A549 (cell line): ENCODE measurements around the gene YBX2. TPM values are rescaled to one million over a fixed set of nuclear protein-coding genes. Genes with fewer than 3 reads are reported as not detected.

ENCODE experiments used
- ATAC-seq, 2 experiments: fragments of 200-7000 bp in 1 of 2; fragments of >200 bp in 1 of 2; cut with Nextera tagmentation in 1 of 2; cut with Tn5 transposase in 1 of 2; 3 replicates each; pipeline versions ENCODE4 v1.8.0 to v1.9.1; 2018 to 2020; ENCODE audit warnings: mild to moderate bottlenecking in 1 of 2, moderate library complexity in 1 of 2
- CTCF ChIA-PET: fragments of 300-600 bp; sonication (Branson Sonifier 250); formaldehyde crosslinking; extraction: SDS; loops from one replicate; lab custom pipeline; 2021; ENCODE audit warnings: antibody characterized with exemption, inconsistent platforms; lab: Yijun Ruan, JAX
- POLR2A ChIA-PET: fragments of 350-600 bp; formaldehyde crosslinking; extraction: SDS; loops from one replicate; lab custom pipeline; 2021; ENCODE audit warnings: antibody characterized with exemption, inconsistent platforms; lab: Yijun Ruan, JAX
- DNase-seq, 2 experiments: peaks; one replicate each; pipeline versions ENCODE4 v3.0.0 to v3.0.0-alpha.2; 2011 to 2016; ENCODE audit warnings: low read depth in 1 of 2, low spot score in 1 of 2
- FAIRE-seq: peaks from 2 replicates; lab custom pipeline; 2011; peaks lifted over from hg19 to GRCh38; lab: Jason Lieb, UNC
- H3K27ac ChIP-seq, 2 experiments: fragments of >200 bp; sonication (Bioruptor Twin); formaldehyde crosslinking; 3 replicates each; pipeline ENCODE4 v1.5.1; 2016 to 2017
- H3K4me1 ChIP-seq: fragments of >200 bp; sonication (Bioruptor Twin); formaldehyde crosslinking; 3 replicates; pipeline ENCODE4 v1.6.1; 2016
- H3K4me2 ChIP-seq: fragments of >200 bp; sonication (Bioruptor Twin); formaldehyde crosslinking; 3 replicates; pipeline ENCODE4 v1.6.1; 2016
- H3K4me3 ChIP-seq: fragments of >200 bp; sonication (Bioruptor Twin); formaldehyde crosslinking; 3 replicates; pipeline ENCODE4 v1.5.1; 2016
- H3K9me3 ChIP-seq: fragments of >200 bp; sonication (Bioruptor Twin); formaldehyde crosslinking; 3 replicates; pipeline ENCODE4 v1.6.1; 2016
- ATOH8 ChIP-seq: fragments of 250-450 bp; sonication (Bioruptor Pico); IDR thresholded peaks from 2 replicates; pipeline ENCODE4 v1.5.0; 2020; ENCODE audit warnings: low read depth, mild to moderate bottlenecking, moderate library complexity
- BHLHE40 ChIP-seq: IDR thresholded peaks from 2 replicates; pipeline ENCODE4 v1.6.1; 2012; ENCODE audit warnings: low read depth, low read length, inconsistent platforms
- CBX8 ChIP-seq: fragments of 200-600 bp; sonication (generic); IDR thresholded peaks from 2 replicates; pipeline ENCODE4 v1.6.1; 2016
- CHD4 ChIP-seq: fragments of 200-600 bp; sonication (generic); IDR thresholded peaks from 2 replicates; pipeline ENCODE4 v1.6.1; 2016; ENCODE audit warnings: antibody characterized with exemption, mild to moderate bottlenecking, borderline replicate concordance
- CTCF ChIP-seq: fragments of >200 bp; sonication (Bioruptor Twin); formaldehyde crosslinking; IDR thresholded peaks from 3 replicates; pipeline ENCODE4 v1.5.1; 2016
- E2F6 ChIP-seq: IDR thresholded peaks from 2 replicates; pipeline ENCODE4 v1.6.1; 2012; ENCODE audit warnings: low read depth, borderline replicate concordance
- EHF ChIP-seq: fragments of 250-450 bp; sonication (Bioruptor Pico); IDR thresholded peaks from 2 replicates; pipeline ENCODE4 v1.5.0; 2020; ENCODE audit warnings: mild to moderate bottlenecking
- EHMT2 ChIP-seq: fragments of 200-600 bp; sonication (generic); IDR thresholded peaks from 2 replicates; pipeline ENCODE4 v1.6.1; 2016; ENCODE audit warnings: antibody characterized with exemption, low read depth, mild to moderate bottlenecking, moderate library complexity
- HMGXB4 ChIP-seq: fragments of 250-450 bp; sonication (Bioruptor Pico); IDR thresholded peaks from 2 replicates; pipeline ENCODE4 v1.5.0; 2021; ENCODE audit warnings: mild to moderate bottlenecking, moderate library complexity, borderline replicate concordance
- JUNB ChIP-seq: fragments of >200 bp; sonication (Bioruptor Twin); formaldehyde crosslinking; IDR thresholded peaks from 2 replicates; pipeline ENCODE4 v1.6.1; 2016
- KDM1A ChIP-seq: fragments of 200-600 bp; sonication (generic); IDR thresholded peaks from 2 replicates; pipeline ENCODE4 v1.6.1; 2016; ENCODE audit warnings: low read depth, mild to moderate bottlenecking
- MAFK ChIP-seq: fragments of 450-650 bp; IDR thresholded peaks from 2 replicates; pipeline ENCODE4 v1.6.1; 2014; ENCODE audit not compliant: partially characterized antibody
- MYC ChIP-seq: IDR thresholded peaks from 2 replicates; pipeline ENCODE4 v1.6.1; 2012; ENCODE audit warnings: mild to moderate bottlenecking, inconsistent platforms, low read length, improper control_type of control experiment, borderline replicate concordance
- NR3C1 ChIP-seq: fragments of >200 bp; sonication (Bioruptor Twin); formaldehyde crosslinking; IDR thresholded peaks from 3 replicates; pipeline ENCODE4 v1.6.1; 2017
- PHF8 ChIP-seq: fragments of 200-600 bp; sonication (generic); IDR thresholded peaks from 2 replicates; pipeline ENCODE4 v1.6.1; 2016; ENCODE audit warnings: low read depth, mild to moderate bottlenecking, antibody characterized with exemption, moderate library complexity, borderline replicate concordance
- POLR2AphosphoS2 ChIP-seq: conservative IDR thresholded peaks from 2 replicates; pipeline ENCODE4 v1.6.1; 2012; ENCODE audit warnings: low read length, improper control_type of control experiment, inconsistent platforms
- RAD21 ChIP-seq, 2 experiments: fragments of >200 bp in 1 of 2; sonication (Bioruptor Twin) in 1 of 2; formaldehyde crosslinking in 1 of 2; IDR thresholded peaks in 1 of 2; conservative IDR thresholded peaks in 1 of 2; 2 replicates in 1 of 2; 3 replicates in 1 of 2; pipeline ENCODE4 v1.6.1; 2012 to 2018; ENCODE audit warnings: inconsistent platforms in 1 of 2
- RARB ChIP-seq: fragments of 250-450 bp; sonication (Bioruptor Pico); IDR thresholded peaks from 2 replicates; pipeline ENCODE4 v1.8.0; 2021; ENCODE audit warnings: mild to moderate bottlenecking, moderate library complexity
- RCOR1 ChIP-seq: fragments of 150-350 bp; IDR thresholded peaks from 2 replicates; pipeline ENCODE4 v1.6.1; 2014; ENCODE audit warnings: antibody characterized with exemption, low read length, low read depth
- RFX5 ChIP-seq: fragments of 450-650 bp; IDR thresholded peaks from 2 replicates; pipeline ENCODE4 v1.7.1; 2014; ENCODE audit warnings: antibody characterized with exemption, mild to moderate bottlenecking, moderate library complexity
- RNF2 ChIP-seq: fragments of 200-600 bp; sonication (generic); IDR thresholded peaks from 2 replicates; pipeline ENCODE4 v1.6.1; 2016; ENCODE audit warnings: low read depth, mild to moderate bottlenecking, antibody characterized with exemption, moderate library complexity, borderline replicate concordance
- SMC3 ChIP-seq: fragments of >200 bp; sonication (Bioruptor Twin); formaldehyde crosslinking; IDR thresholded peaks from 3 replicates; pipeline ENCODE4 v1.6.1; 2018; ENCODE audit warnings: inconsistent platforms
- TFCP2L1 ChIP-seq: fragments of 250-450 bp; sonication (Bioruptor Pico); IDR thresholded peaks from 2 replicates; pipeline ENCODE4 v1.5.0; 2021; ENCODE audit warnings: mild to moderate bottlenecking
- TP53 ChIP-seq: fragments of 250-450 bp; sonication (Bioruptor Pico); IDR thresholded peaks from 2 replicates; pipeline ENCODE4 v1.5.0; 2021; ENCODE audit warnings: mild to moderate bottlenecking, moderate library complexity
- USF2 ChIP-seq: fragments of 450-650 bp; IDR thresholded peaks from 2 replicates; pipeline ENCODE4 v1.6.1; 2014; ENCODE audit warnings: antibody characterized with exemption
- ZC3H11A ChIP-seq: fragments of 450-650 bp; IDR thresholded peaks from 2 replicates; pipeline ENCODE4 v1.6.1; 2014; ENCODE audit warnings: antibody characterized with exemption, mild to moderate bottlenecking
- ZFP36 ChIP-seq: fragments of 450-650 bp; IDR thresholded peaks from 2 replicates; pipeline ENCODE4 v1.6.1; 2014; ENCODE audit warnings: borderline replicate concordance; ENCODE audit not compliant: partially characterized antibody
- ZNF302 ChIP-seq: fragments of 250-450 bp; sonication (Bioruptor Pico); IDR thresholded peaks from 2 replicates; pipeline ENCODE4 v1.9.0; 2021; ENCODE audit warnings: inconsistent platforms, mild to moderate bottlenecking, moderate library complexity
- ZSCAN20 ChIP-seq: fragments of 250-450 bp; sonication (Bioruptor Pico); IDR thresholded peaks from 2 replicates; pipeline ENCODE4 v1.8.0; 2022; ENCODE audit warnings: mild to moderate bottlenecking, moderate library complexity
- WGBS: methylation state at CpG from one replicate; pipeline ENCODE4 v1.1.6; 2017; ENCODE audit errors: missing lambda C conversion rate; 5-methylcytosine and 5-hydroxymethylcytosine counted together
- polyA plus RNA-seq, 4 experiments: library from polyadenylated mRNA; depleted of rRNA in 3 of 4; stranded (reverse); fragments of >200 nt; fragmentation: RNase III in 1 of 4; extraction: RNeasy Plus Mini Kit Qiagen cat#74134 plus additional on column Dnase treatment in 1 of 4; gene quantifications; 2 replicates in 3 of 4; 3 replicates in 1 of 4; pipeline ENCODE4 v1.2.3, GENCODE V29; 2011 to 2017

YBX2 gene
- polyA plus RNA-seq, 2 of the 4 experiments (the other 2 are of a cell fraction): 0.36 to 0.61 TPM

- peaks cover 1% of the 10 kb centered on the region; the same call in 1 of the 3 replicates for H3K4me1 ChIP-seq
- no peak overlapping the region for H3K27ac ChIP-seq
- DNase-seq (no peak), ATAC-seq (no peak), FAIRE-seq (no peak)
- ChIA-PET CTCF (interaction anchor here (0.5 to 23.9 kb wide), 11 partner anchors 9 to 238 kb away, joined by 3 to 433 read pairs (median 5); partner anchors contain the start of genes ACAP1 and TMEM95), POLR2A (interaction anchor here (1.3 kb wide), 1 partner anchor 10 kb away, joined by 5 read pairs; no protein-coding TSS in a partner anchor)
- 96% methylated on average over 22 of the region's 22 CpGs for WGBS
- H3K4me3 ChIP-seq: no peak overlapping the region
- TF ChIP-seq USF2 (no peak), RARB (CRISPR knock-in tag) (no peak), CHD4 (no peak), RFX5 (no peak), NR3C1 (no peak), ZSCAN20 (CRISPR knock-in tag) (no peak), ATOH8 (CRISPR knock-in tag) (no peak), ZC3H11A (no peak), PHF8 (no peak), KDM1A (no peak), RCOR1 (no peak), CTCF (no peak), POLR2AphosphoS2 (no peak), CBX8 (no peak), TFCP2L1 (CRISPR knock-in tag) (no peak), RAD21 (conservative IDR thresholded peaks at IDR 0.05 in 1 of 2, IDR thresholded peaks at IDR 0.05 in 1 of 2) (no peak), JUNB (no peak), HMGXB4 (no peak)
- H3K4me2 ChIP-seq: no peak overlapping the region
- H3K9me3 ChIP-seq: no peaks in the 10 kb centered on the region
Observed at GRCh38 chr17:7322520-7323194, 28.2 kb upstream of the YBX2 start.

- Histone ChIP-seq H3K4me2 (no peak overlapping the region), H3K4me3 (no peak overlapping the region), H3K4me1 (no peaks in the 10 kb centered on the region), H3K27ac (no peak overlapping the region), H3K9me3 (no peaks in the 10 kb centered on the region)
- 96% methylated on average over 15 of the region's 15 CpGs for whole genome bisulfite sequencing
- ChIA-PET POLR2A (interaction anchor here (1.3 kb wide), 1 partner anchor 8 kb away, joined by 5 read pairs; no protein-coding TSS in a partner anchor), CTCF (interaction anchor here (0.7 to 23.9 kb wide), 8 partner anchors 11 to 239 kb away, joined by 3 to 433 read pairs (median 4); partner anchors contain the start of genes ACAP1 and TMEM95)
- ATAC-seq (no peak), DNase-seq (no peak), FAIRE-seq (no peak)
- no peak for TF ChIP-seq RNF2
- no peak for TF ChIP-seq EHMT2
- TF ChIP-seq CTCF: no peak
- TF ChIP-seq ZNF302 (CRISPR knock-in tag): no peak
- TF ChIP-seq MAFK: no peak
- no peak for TF ChIP-seq SMC3
- TF ChIP-seq ZC3H11A: no peak
- TF ChIP-seq TP53 (CRISPR knock-in tag): no peak
- TF ChIP-seq NR3C1: no peak
- TF ChIP-seq BHLHE40: no peak
- no peak for TF ChIP-seq EHF (CRISPR knock-in tag)
- TF ChIP-seq PHF8: no peak
- TF ChIP-seq TFCP2L1 (CRISPR knock-in tag): no peak
- TF ChIP-seq E2F6: no peak
- no peak for TF ChIP-seq ZFP36
- TF ChIP-seq MYC: no peak
Observed at GRCh38 chr17:7321466-7321865, 27.0 kb upstream of the YBX2 start.
